Neutrophil (primary cell): ENCODE data around the gene CYTH4.
"Not testable (repeated sequence)": the region's sequence is repeated elsewhere in the genome, so short reads cannot be mapped to it uniquely, and the experiment has no call there.

Source experiments
- H3K27ac ChIP-seq: fragments of 200-600 bp; sonication (generic); 2 replicates; pipeline ENCODE4 v1.5.1; 2016; ENCODE audit warnings: mild to moderate bottlenecking, moderate library complexity
- H3K27me3 ChIP-seq: fragments of 200-600 bp; sonication (generic); 2 replicates; pipeline ENCODE4 v1.6.0; 2016; ENCODE audit warnings: mild to moderate bottlenecking
- H3K36me3 ChIP-seq: fragments of 200-600 bp; sonication (generic); 2 replicates; pipeline ENCODE4 v1.5.1; 2017
- H3K4me1 ChIP-seq, 2 experiments: fragments of 200-600 bp in 1 of 2; sonication (generic) in 1 of 2; 1 replicate in 1 of 2; 2 replicates in 1 of 2; pipeline versions ENCODE4 v1.5.1 to v1.6.1; 2013 to 2016; ENCODE audit warnings: low read depth in 1 of 2, low read length in 1 of 2, mild to moderate bottlenecking in 1 of 2, moderate library complexity in 1 of 2; ENCODE audit not compliant: control insufficient read depth in 1 of 2, insufficient read depth in 1 of 2
- H3K4me3 ChIP-seq, 2 experiments: fragments of 200-600 bp in 1 of 2; sonication (generic) in 1 of 2; 1 replicate in 1 of 2; 2 replicates in 1 of 2; pipeline ENCODE4 v1.5.1; 2013 to 2016; ENCODE audit warnings: low read depth in 1 of 2, low read length in 1 of 2, mild to moderate bottlenecking in 1 of 2, moderate library complexity in 1 of 2
- H3K9me3 ChIP-seq: fragments of 200-600 bp; sonication (generic); 2 replicates; pipeline ENCODE4 v1.5.1; 2016
- TF ChIP-seq, protein P1 (sequence below): fragments of 200-600 bp; sonication (generic); IDR thresholded peaks from 2 replicates; pipeline ENCODE4 v1.5.1; 2016; ENCODE audit warnings: antibody characterized with exemption

The CYTH4 gene

DNA sequence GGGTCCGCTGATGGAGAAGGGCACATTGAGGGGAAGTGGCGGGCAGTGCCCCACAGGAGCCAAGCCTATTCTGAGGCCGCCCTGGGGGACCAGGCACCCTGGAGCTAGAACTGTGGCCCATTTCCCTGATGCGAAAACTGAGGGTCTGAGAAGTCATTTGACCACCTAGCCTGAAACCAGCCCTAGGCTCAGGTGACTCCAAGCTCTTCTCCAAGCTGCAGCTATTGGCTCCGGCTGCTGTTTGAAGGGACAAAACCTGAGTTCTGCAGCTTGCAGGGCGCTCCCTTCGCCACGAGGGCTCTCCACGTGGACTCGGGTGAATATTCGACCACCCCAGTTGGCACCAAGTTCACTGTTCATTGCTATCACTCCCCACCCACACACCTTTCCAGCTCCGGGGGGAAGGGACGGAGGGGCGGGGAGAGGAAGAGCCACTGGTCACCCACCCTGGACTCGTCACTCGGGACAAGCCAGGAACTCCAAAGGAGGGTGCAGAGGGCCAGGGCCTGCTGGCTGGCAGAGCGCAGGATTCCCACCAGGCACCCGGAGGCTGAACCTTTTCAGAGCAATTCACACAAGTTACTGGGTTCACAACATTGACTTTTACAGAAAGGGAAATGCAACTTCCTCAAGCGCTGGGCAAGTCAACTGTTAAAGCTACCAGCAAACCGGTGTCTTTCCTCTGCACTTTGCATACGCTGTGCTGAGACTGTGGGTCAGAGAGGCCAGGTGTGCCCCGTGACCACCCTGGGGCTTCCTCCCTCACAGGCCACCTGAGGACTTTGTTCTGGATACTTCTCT lies 37.2 kb upstream of the CYTH4 start:
- Histone ChIP-seq H3K4me1 (peaks cover 51 to 57% of the 10 kb centered on the region in 2 experiments), H3K27me3 (no peaks in the 10 kb centered on the region), H3K4me3 (peak overlapping the region; percentile 92 to 98), H3K9me3 (no peaks in the 10 kb centered on the region), H3K36me3 (peaks cover 18% of the 10 kb centered on the region), H3K27ac (peak overlapping the region; percentile 99)
- TF ChIP-seq, protein P1, sequence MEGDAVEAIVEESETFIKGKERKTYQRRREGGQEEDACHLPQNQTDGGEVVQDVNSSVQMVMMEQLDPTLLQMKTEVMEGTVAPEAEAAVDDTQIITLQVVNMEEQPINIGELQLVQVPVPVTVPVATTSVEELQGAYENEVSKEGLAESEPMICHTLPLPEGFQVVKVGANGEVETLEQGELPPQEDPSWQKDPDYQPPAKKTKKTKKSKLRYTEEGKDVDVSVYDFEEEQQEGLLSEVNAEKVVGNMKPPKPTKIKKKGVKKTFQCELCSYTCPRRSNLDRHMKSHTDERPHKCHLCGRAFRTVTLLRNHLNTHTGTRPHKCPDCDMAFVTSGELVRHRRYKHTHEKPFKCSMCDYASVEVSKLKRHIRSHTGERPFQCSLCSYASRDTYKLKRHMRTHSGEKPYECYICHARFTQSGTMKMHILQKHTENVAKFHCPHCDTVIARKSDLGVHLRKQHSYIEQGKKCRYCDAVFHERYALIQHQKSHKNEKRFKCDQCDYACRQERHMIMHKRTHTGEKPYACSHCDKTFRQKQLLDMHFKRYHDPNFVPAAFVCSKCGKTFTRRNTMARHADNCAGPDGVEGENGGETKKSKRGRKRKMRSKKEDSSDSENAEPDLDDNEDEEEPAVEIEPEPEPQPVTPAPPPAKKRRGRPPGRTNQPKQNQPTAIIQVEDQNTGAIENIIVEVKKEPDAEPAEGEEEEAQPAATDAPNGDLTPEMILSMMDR, result no peak

DNA sequence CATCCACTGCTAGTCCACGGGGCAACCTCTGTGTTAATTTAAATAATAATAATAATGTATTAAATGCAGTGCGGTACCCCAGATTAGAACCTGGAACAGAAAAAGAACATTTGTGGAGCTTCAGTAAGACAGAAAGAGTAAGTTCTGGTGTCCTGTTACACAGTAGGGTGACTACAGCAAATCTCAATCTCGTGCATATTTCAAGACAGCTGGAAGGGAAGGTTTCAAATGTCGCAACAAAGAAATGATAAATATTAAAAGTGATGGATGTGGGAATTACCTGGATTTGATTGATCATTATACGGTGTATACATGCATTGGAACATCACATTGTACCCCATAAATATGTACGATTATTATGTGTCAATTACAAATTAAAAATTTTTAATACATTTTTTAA lies 36.6 kb upstream of the CYTH4 start:
- no peaks in the 10 kb centered on the region for H3K9me3 ChIP-seq
- peak overlapping the region; percentile 99 for H3K27ac ChIP-seq
- H3K4me3 ChIP-seq, result peak overlapping the region; percentile 92 to 98
- TF ChIP-seq, protein P1, result no peak
- H3K27me3 ChIP-seq, result no peaks in the 10 kb centered on the region
- H3K36me3 ChIP-seq, result peaks cover 12% of the 10 kb centered on the region
- peaks cover 45 to 51% of the 10 kb centered on the region in 2 experiments for H3K4me1 ChIP-seq

DNA sequence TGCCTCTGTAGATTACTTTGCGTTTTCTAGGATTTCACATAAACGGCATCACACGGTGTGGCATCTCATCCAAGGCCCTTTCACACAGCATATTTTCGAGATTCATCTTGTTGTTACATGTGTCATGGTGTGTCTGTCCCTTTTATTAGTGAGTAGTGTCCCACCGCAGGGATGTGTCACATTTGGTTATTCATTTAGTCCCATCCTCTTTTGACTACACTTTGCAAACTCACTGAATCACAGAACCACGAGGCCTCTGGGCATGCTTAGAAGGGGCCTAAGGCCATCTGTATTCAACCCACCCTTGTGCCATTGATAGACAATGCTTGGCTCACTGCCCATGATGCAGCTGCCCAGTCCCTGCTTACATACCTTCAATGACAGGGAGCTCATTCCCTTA lies 34.1 kb upstream of the CYTH4 start:
- H3K4me3 ChIP-seq, result no peak overlapping the region
- no peak overlapping the region for H3K27ac ChIP-seq
- H3K27me3 ChIP-seq, result no peaks in the 10 kb centered on the region
- TF ChIP-seq, protein P1, result no peak
- no peaks in the 10 kb centered on the region for H3K9me3 ChIP-seq
- H3K4me1 ChIP-seq, result peaks cover 29% of the 10 kb centered on the region in 2 experiments
- no peaks in the 10 kb centered on the region for H3K36me3 ChIP-seq

DNA sequence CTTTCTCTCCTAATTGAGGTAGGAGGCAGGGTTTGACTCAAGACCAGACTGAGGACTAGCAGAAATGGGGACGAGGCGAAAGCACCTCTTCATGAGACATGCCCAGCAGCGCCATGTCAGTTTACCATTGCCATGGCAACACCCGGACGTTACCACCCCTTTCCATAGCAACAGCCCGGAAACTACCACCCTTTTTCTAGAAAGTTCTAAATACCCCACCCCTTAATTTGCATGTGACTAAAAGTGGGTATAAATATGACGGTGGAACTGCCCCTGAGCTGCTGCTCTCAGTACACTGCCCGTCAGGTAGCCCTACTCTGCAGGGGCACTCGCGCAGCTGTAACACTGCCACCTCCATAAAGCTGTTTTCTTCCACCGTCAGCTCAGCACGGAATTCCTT lies 32.3 kb upstream of the CYTH4 start:
- H3K27ac ChIP-seq, result no peak overlapping the region
- TF ChIP-seq, protein P1, result no peak
- H3K36me3 ChIP-seq, result no peaks in the 10 kb centered on the region
- H3K9me3 ChIP-seq, result no peaks in the 10 kb centered on the region
- no peak overlapping the region for H3K4me3 ChIP-seq
- no peaks in the 10 kb centered on the region for H3K27me3 ChIP-seq
- H3K4me1 ChIP-seq, result peaks cover 12 to 13% of the 10 kb centered on the region in 2 experiments

DNA sequence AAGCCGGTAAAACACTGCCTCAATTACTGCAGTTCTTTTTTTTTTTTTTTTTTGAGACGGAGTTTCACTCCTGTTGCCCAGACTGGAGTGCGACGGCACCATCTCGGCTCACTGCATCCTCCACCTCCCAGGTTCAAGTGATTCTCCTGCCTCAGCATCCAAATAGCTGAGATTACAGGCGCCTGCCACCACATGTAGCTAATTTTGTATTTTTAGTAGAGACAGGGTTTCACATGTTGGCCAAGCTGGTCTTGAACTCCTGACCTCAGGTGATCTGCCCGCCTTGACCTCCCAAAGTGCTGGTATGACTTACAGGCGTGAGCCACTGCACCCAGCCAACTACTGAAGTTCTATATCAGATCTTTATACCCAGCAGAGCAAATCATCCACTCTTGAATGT lies 30.5 kb upstream of the CYTH4 start:
- H3K4me1 ChIP-seq, H3K36me3 ChIP-seq, H3K4me3 ChIP-seq, H3K9me3 ChIP-seq, H3K27me3 ChIP-seq, H3K27ac ChIP-seq: not testable (repeated sequence)

DNA sequence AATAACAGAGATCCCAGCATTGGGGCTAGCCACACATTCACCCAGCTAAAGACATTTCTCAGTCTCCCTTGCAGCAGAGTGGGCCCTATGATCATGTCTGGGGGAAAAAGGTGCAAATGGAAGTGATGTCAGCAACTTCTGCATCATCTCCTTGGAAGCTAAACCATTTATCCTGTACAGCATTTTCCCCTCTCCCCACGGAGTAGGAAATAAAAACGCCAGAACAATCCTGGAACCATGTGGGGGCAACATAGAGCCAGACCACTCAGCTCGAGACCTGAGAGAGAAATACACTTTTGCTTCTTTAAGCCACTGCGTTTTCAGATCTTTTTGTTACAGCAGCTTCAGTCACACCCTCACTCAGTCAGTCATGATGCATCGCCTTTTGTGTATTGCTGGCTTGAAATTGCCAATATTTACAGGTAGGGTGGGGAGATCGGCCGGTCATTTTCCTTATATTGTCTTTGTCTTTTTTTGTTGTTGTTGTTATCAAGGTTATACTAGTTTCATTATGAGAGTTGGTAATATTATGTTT lies 29.1 kb upstream of the CYTH4 start:
- Histone ChIP-seq H3K4me1 (no peaks in the 10 kb centered on the region), H3K9me3 (no peaks in the 10 kb centered on the region), H3K4me3 (no peak overlapping the region), H3K36me3 (no peaks in the 10 kb centered on the region), H3K27ac (no peak overlapping the region), H3K27me3 (no peaks in the 10 kb centered on the region)
- TF ChIP-seq, protein P1, result no peak
